ENCODE data around the gene DNAJB4. TPM values are rescaled to one million over a fixed set of nuclear protein-coding genes. Genes with fewer than 3 reads are reported as not detected.

Gene DNAJB4
- total RNA-seq, 1 experiment from 2014 or later, result 23.0 TPM

GRCh38 chr1:78051005-78051404, 46.3 kb downstream of the DNAJB4 start:
- intact Hi-C loops (cut with micrococcal nuclease; ENCODE audit: unreplicated experiment), result no loop called here
- H3K27me3 Mint-ChIP-seq (ENCODE audit: unreplicated experiment), result no peaks in the 10 kb centered on the region
- peaks cover 21% of the 10 kb centered on the region for H3K4me1 Mint-ChIP-seq (ENCODE audit: low read depth, unreplicated experiment)
- no peak for TF ChIP-seq CTCF (IDR thresholded peaks at IDR 0.05; ENCODE audit: unreplicated experiment)
- BruUV-seq (replicated peaks), result no TSS peak
- peaks cover 7% of the 10 kb centered on the region for H3K36me3 Mint-ChIP-seq (ENCODE audit: insufficient read depth, unreplicated experiment)
- no peak overlapping the region for H3K27ac Mint-ChIP-seq (ENCODE audit: unreplicated experiment)
- no peaks in the 10 kb centered on the region for H3K9me3 Mint-ChIP-seq (ENCODE audit: low read depth, unreplicated experiment)
- CTCF ChIA-PET, result no interaction called here
- H3K4me3 Mint-ChIP-seq (ENCODE audit: low read depth, unreplicated experiment), result no peak overlapping the region
- no peak for DNase-seq

- BruUV-seq (replicated peaks), result no TSS peak
- CTCF ChIA-PET, result no interaction called here
- Mint-ChIP-seq H3K36me3 (ENCODE audit: insufficient read depth, unreplicated experiment) (no peaks in the 10 kb centered on the region), H3K4me3 (ENCODE audit: low read depth, unreplicated experiment) (no peak overlapping the region), H3K27me3 (ENCODE audit: unreplicated experiment) (no peaks in the 10 kb centered on the region), H3K4me1 (ENCODE audit: low read depth, unreplicated experiment) (peaks cover 12% of the 10 kb centered on the region), H3K9me3 (ENCODE audit: low read depth, unreplicated experiment) (no peaks in the 10 kb centered on the region), H3K27ac (ENCODE audit: unreplicated experiment) (no peak overlapping the region)
- TF ChIP-seq CTCF (IDR thresholded peaks at IDR 0.05; ENCODE audit: unreplicated experiment), result no peak
- DNase-seq, result no peak
- intact Hi-C loops (cut with micrococcal nuclease; ENCODE audit: unreplicated experiment), result no loop called here
Measured at GRCh38 chr1:78052685-78053405, 48.1 kb downstream of the DNAJB4 start.

GRCh38 chr1:78053498-78053897, 48.8 kb downstream of the DNAJB4 start:
- Mint-ChIP-seq H3K4me1 (ENCODE audit: low read depth, unreplicated experiment) (peaks cover 12% of the 10 kb centered on the region), H3K4me3 (ENCODE audit: low read depth, unreplicated experiment) (no peak overlapping the region), H3K27ac (ENCODE audit: unreplicated experiment) (no peak overlapping the region), H3K9me3 (ENCODE audit: low read depth, unreplicated experiment) (no peaks in the 10 kb centered on the region), H3K36me3 (ENCODE audit: insufficient read depth, unreplicated experiment) (no peaks in the 10 kb centered on the region), H3K27me3 (ENCODE audit: unreplicated experiment) (no peaks in the 10 kb centered on the region)
- TF ChIP-seq CTCF (IDR thresholded peaks at IDR 0.05; ENCODE audit: unreplicated experiment), result no peak
- DNase-seq, result no peak
- intact Hi-C loops (cut with micrococcal nuclease; ENCODE audit: unreplicated experiment), result no loop called here
- CTCF ChIA-PET, result interaction anchor here (0.7 kb wide), 2 partner anchors 20 to 907 kb away, joined by 3 to 7 read pairs; no protein-coding TSS in a partner anchor
- BruUV-seq (replicated peaks), result no TSS peak

GRCh38 chr1:78054559-78054958, 49.8 kb downstream of the DNAJB4 start:
- no peak for TF ChIP-seq CTCF (IDR thresholded peaks at IDR 0.05; ENCODE audit: unreplicated experiment)
- BruUV-seq (replicated peaks), result no TSS peak
- Mint-ChIP-seq H3K36me3 (ENCODE audit: insufficient read depth, unreplicated experiment) (no peaks in the 10 kb centered on the region), H3K27ac (ENCODE audit: unreplicated experiment) (no peak overlapping the region), H3K4me1 (ENCODE audit: low read depth, unreplicated experiment) (peaks cover 12% of the 10 kb centered on the region), H3K9me3 (ENCODE audit: low read depth, unreplicated experiment) (no peaks in the 10 kb centered on the region), H3K27me3 (ENCODE audit: unreplicated experiment) (no peaks in the 10 kb centered on the region), H3K4me3 (ENCODE audit: low read depth, unreplicated experiment) (no peak overlapping the region)
- DNase-seq, result no peak
- intact Hi-C loops (cut with micrococcal nuclease; ENCODE audit: unreplicated experiment), result no loop called here
- CTCF ChIA-PET, result no interaction called here
